H1 (cell line): ENCODE results near the gene KIAA0040. TPM values are rescaled to one million over a fixed set of nuclear protein-coding genes. Genes with fewer than 3 reads are reported as not detected.

Source experiments
- EZH2 ChIP-seq: fragments of 200-600 bp; sonication (generic); IDR thresholded peaks from 2 replicates; pipeline ENCODE4 v1.7.1; 2012; ENCODE audit warnings: low read depth, mild to moderate bottlenecking, moderate library complexity, low read length, inconsistent platforms; ENCODE audit not compliant: severe bottlenecking
- JUN ChIP-seq: IDR thresholded peaks from 2 replicates; pipeline ENCODE4 v1.6.1; 2011; ENCODE audit warnings: low read depth, mild to moderate bottlenecking, improper control_type of control experiment, low read length
- RAD21 ChIP-seq, 2 experiments: IDR thresholded peaks in 1 of 2; conservative IDR thresholded peaks in 1 of 2; 2 replicates each; pipeline ENCODE4 v1.6.1; 2011; ENCODE audit warnings: low read depth in 2 of 2, low read length in 2 of 2, improper control_type of control experiment in 1 of 2, inconsistent platforms in 1 of 2, mild to moderate bottlenecking in 1 of 2, moderate library complexity in 1 of 2
- SP1 ChIP-seq: IDR thresholded peaks from 2 replicates; pipeline ENCODE4 v1.6.1; 2011; ENCODE audit warnings: low read depth, low read length
- polyA plus RNA-seq, 7 experiments: library from polyadenylated mRNA; depleted of rRNA in 3 of 7; stranded (reverse) in 5 of 7; unstranded in 2 of 7; fragments of >200 nt in 5 of 7; fragments of 200-250 nt in 2 of 7; gene quantifications; 1 replicate in 5 of 7; 2 replicates in 1 of 7; 4 replicates in 1 of 7; pipeline versions ENCODE4 v1.2.1 to v1.2.3, GENCODE V29; 2011 to 2013; ENCODE audit warnings: missing spikeins in 2 of 7, mixed read lengths in 2 of 7
- total RNA-seq: library from RNA; stranded (reverse); fragmentation: NEBNext Ultra II Directional; extraction: Animal tissue kit (Norgen Biotek cat#: 25700); gene quantifications from 2 replicates; pipeline ENCODE4 v1.2.1, GENCODE V29; 2021

The KIAA0040 gene
- total and polyA plus RNA-seq, 2 of the 8 experiments (the other 6 are each of a cell fraction or from before 2014, with no cell fraction given): 11.0 to 14.1 TPM

GRCh38 chr1:175128523-175128922 lies 64.1 kb downstream of the KIAA0040 start (continued):
- TF ChIP-seq JUN (no peak), RAD21 (IDR thresholded peaks at IDR 0.05 in 1 of 2, conservative IDR thresholded peaks at IDR 0.05 in 1 of 2; ENCODE audit: low read depth in 2 of 2, low read length in 2 of 2) (no peak), SP1 (no peak), EZH2 (no peak)
